ENCODE measurements around the gene TPRX1. TPM values are rescaled to one million over a fixed set of nuclear protein-coding genes. Genes with fewer than 3 reads are reported as not detected.

Gene TPRX1
- total RNA-seq, 1 donor from 2014 or later, result not detected

GRCh38 chr19:47762151-47762550 is 42.2 kb downstream of the TPRX1 start:
- Histone ChIP-seq H3K9ac (ENCODE audit: low read depth in 1 of 3, low read length in 3 of 3) (no peak overlapping the region), H3K9me3 (ENCODE audit: control insufficient read depth in 3 of 3, low read length in 3 of 3) (no peaks in the 10 kb centered on the region), H3K4me1 (ENCODE audit: control insufficient read depth in 3 of 3, insufficient read depth in 3 of 3, low read length in 3 of 3) (peaks cover 5 to 11% (median 9%) of the 10 kb centered on the region in 3 donors), H3K4me3 (ENCODE audit: low read length in 3 of 3) (no peak overlapping the region), H3K27me3 (ENCODE audit: control insufficient read depth in 3 of 3, insufficient read depth in 3 of 3, low read length in 3 of 3) (no peaks in the 10 kb centered on the region), H3K27ac (ENCODE audit: low read depth, low read length) (no peak overlapping the region), H3K36me3 (ENCODE audit: control insufficient read depth in 3 of 3, insufficient read depth in 3 of 3, low read length in 3 of 3) (peaks cover 13 to 23% (median 18%) of the 10 kb centered on the region in 3 donors)

- Histone ChIP-seq H3K4me1 (ENCODE audit: control insufficient read depth in 3 of 3, insufficient read depth in 3 of 3, low read length in 3 of 3) (peaks cover 5 to 9% (median 9%) of the 10 kb centered on the region in 3 donors), H3K27ac (ENCODE audit: low read depth, low read length) (no peak overlapping the region), H3K36me3 (ENCODE audit: control insufficient read depth in 3 of 3, insufficient read depth in 3 of 3, low read length in 3 of 3) (peaks cover 19 to 29% (median 24%) of the 10 kb centered on the region in 3 donors), H3K9ac (ENCODE audit: low read depth in 1 of 3, low read length in 3 of 3) (no peak overlapping the region), H3K9me3 (ENCODE audit: control insufficient read depth in 3 of 3, low read length in 3 of 3) (no peaks in the 10 kb centered on the region), H3K27me3 (ENCODE audit: control insufficient read depth in 3 of 3, insufficient read depth in 3 of 3, low read length in 3 of 3) (no peaks in the 10 kb centered on the region), H3K4me3 (ENCODE audit: low read length in 3 of 3) (no peak overlapping the region)
Observed at GRCh38 chr19:47761566-47761965, 42.8 kb downstream of the TPRX1 start.

- no peak overlapping the region for H3K27ac ChIP-seq (ENCODE audit: low read depth, low read length)
- no peak overlapping the region for H3K9ac ChIP-seq (ENCODE audit: low read depth in 1 of 3, low read length in 3 of 3)
- peaks cover 0 to 2% (median under 1%) of the 10 kb centered on the region in 3 donors for H3K4me1 ChIP-seq (ENCODE audit: control insufficient read depth in 3 of 3, insufficient read depth in 3 of 3, low read length in 3 of 3)
- peaks cover 28 to 38% (median 33%) of the 10 kb centered on the region in 3 donors for H3K36me3 ChIP-seq (ENCODE audit: control insufficient read depth in 3 of 3, insufficient read depth in 3 of 3, low read length in 3 of 3)
- H3K27me3 ChIP-seq (ENCODE audit: control insufficient read depth in 3 of 3, insufficient read depth in 3 of 3, low read length in 3 of 3), result no peaks in the 10 kb centered on the region
- no peak overlapping the region for H3K4me3 ChIP-seq (ENCODE audit: low read length in 3 of 3)
- no peaks in the 10 kb centered on the region for H3K9me3 ChIP-seq (ENCODE audit: control insufficient read depth in 3 of 3, low read length in 3 of 3)
Observed at GRCh38 chr19:47760632-47760999, 43.7 kb downstream of the TPRX1 start.

- Histone ChIP-seq H3K27me3 (ENCODE audit: control insufficient read depth in 3 of 3, insufficient read depth in 3 of 3, low read length in 3 of 3) (no peaks in the 10 kb centered on the region), H3K9me3 (ENCODE audit: control insufficient read depth in 3 of 3, low read length in 3 of 3) (no peaks in the 10 kb centered on the region), H3K4me1 (ENCODE audit: control insufficient read depth in 3 of 3, insufficient read depth in 3 of 3, low read length in 3 of 3) (peaks cover 0 to 2% (median 0%) of the 10 kb centered on the region in 3 donors), H3K36me3 (ENCODE audit: control insufficient read depth in 3 of 3, insufficient read depth in 3 of 3, low read length in 3 of 3) (peaks cover 42 to 52% (median 50%) of the 10 kb centered on the region in 3 donors), H3K9ac (ENCODE audit: low read depth in 1 of 3, low read length in 3 of 3) (no peak overlapping the region), H3K27ac (ENCODE audit: low read depth, low read length) (no peak overlapping the region), H3K4me3 (ENCODE audit: low read length in 3 of 3) (no peak overlapping the region)
Observed at GRCh38 chr19:47758443-47758804, 45.9 kb downstream of the TPRX1 start.

GRCh38 chr19:47757617-47758442 is 46.5 kb downstream of the TPRX1 start:
- Histone ChIP-seq H3K9ac (ENCODE audit: low read depth in 1 of 3, low read length in 3 of 3) (no peak overlapping the region), H3K4me3 (ENCODE audit: low read length in 3 of 3) (no peak overlapping the region), H3K4me1 (ENCODE audit: control insufficient read depth in 3 of 3, insufficient read depth in 3 of 3, low read length in 3 of 3) (peaks cover 0 to 2% (median 0%) of the 10 kb centered on the region in 3 donors), H3K36me3 (ENCODE audit: control insufficient read depth in 3 of 3, insufficient read depth in 3 of 3, low read length in 3 of 3) (peaks cover 48 to 58% (median 55%) of the 10 kb centered on the region in 3 donors), H3K27ac (ENCODE audit: low read depth, low read length) (no peak overlapping the region), H3K9me3 (ENCODE audit: control insufficient read depth in 3 of 3, low read length in 3 of 3) (no peaks in the 10 kb centered on the region), H3K27me3 (ENCODE audit: control insufficient read depth in 3 of 3, insufficient read depth in 3 of 3, low read length in 3 of 3) (no peaks in the 10 kb centered on the region)

- peaks cover 56 to 65% (median 62%) of the 10 kb centered on the region in 3 donors for H3K36me3 ChIP-seq (ENCODE audit: control insufficient read depth in 3 of 3, insufficient read depth in 3 of 3, low read length in 3 of 3)
- no peak overlapping the region for H3K27ac ChIP-seq (ENCODE audit: low read depth, low read length)
- H3K9me3 ChIP-seq (ENCODE audit: control insufficient read depth in 3 of 3, low read length in 3 of 3), result no peaks in the 10 kb centered on the region
- no peak overlapping the region for H3K9ac ChIP-seq (ENCODE audit: low read depth in 1 of 3, low read length in 3 of 3)
- no peak overlapping the region for H3K4me3 ChIP-seq (ENCODE audit: low read length in 3 of 3)
- H3K27me3 ChIP-seq (ENCODE audit: control insufficient read depth in 3 of 3, insufficient read depth in 3 of 3, low read length in 3 of 3), result no peaks in the 10 kb centered on the region
- no peaks in the 10 kb centered on the region for H3K4me1 ChIP-seq (ENCODE audit: control insufficient read depth in 3 of 3, insufficient read depth in 3 of 3, low read length in 3 of 3)
Observed at GRCh38 chr19:47756953-47757608, 47.3 kb downstream of the TPRX1 start.

- no peak overlapping the region for H3K9ac ChIP-seq (ENCODE audit: low read depth in 1 of 3, low read length in 3 of 3)
- H3K4me3 ChIP-seq (ENCODE audit: low read length in 3 of 3), result no peak overlapping the region
- no peaks in the 10 kb centered on the region for H3K27me3 ChIP-seq (ENCODE audit: control insufficient read depth in 3 of 3, insufficient read depth in 3 of 3, low read length in 3 of 3)
- H3K36me3 ChIP-seq (ENCODE audit: control insufficient read depth in 3 of 3, insufficient read depth in 3 of 3, low read length in 3 of 3), result peaks cover 58 to 70% (median 64%) of the 10 kb centered on the region in 3 donors
- H3K9me3 ChIP-seq (ENCODE audit: control insufficient read depth in 3 of 3, low read length in 3 of 3), result no peaks in the 10 kb centered on the region
- no peaks in the 10 kb centered on the region for H3K4me1 ChIP-seq (ENCODE audit: control insufficient read depth in 3 of 3, insufficient read depth in 3 of 3, low read length in 3 of 3)
- H3K27ac ChIP-seq (ENCODE audit: low read depth, low read length), result no peak overlapping the region
Observed at GRCh38 chr19:47756627-47756929, 47.8 kb downstream of the TPRX1 start.

GRCh38 chr19:47755762-47756626 is 48.4 kb downstream of the TPRX1 start:
- Histone ChIP-seq H3K27me3 (ENCODE audit: control insufficient read depth in 3 of 3, insufficient read depth in 3 of 3, low read length in 3 of 3) (no peaks in the 10 kb centered on the region), H3K9me3 (ENCODE audit: control insufficient read depth in 3 of 3, low read length in 3 of 3) (no peaks in the 10 kb centered on the region), H3K9ac (ENCODE audit: low read depth in 1 of 3, low read length in 3 of 3) (no peak overlapping the region), H3K36me3 (ENCODE audit: control insufficient read depth in 3 of 3, insufficient read depth in 3 of 3, low read length in 3 of 3) (peaks cover 64 to 76% (median 70%) of the 10 kb centered on the region in 3 donors), H3K27ac (ENCODE audit: low read depth, low read length) (no peak overlapping the region), H3K4me3 (ENCODE audit: low read length in 3 of 3) (no peak overlapping the region), H3K4me1 (ENCODE audit: control insufficient read depth in 3 of 3, insufficient read depth in 3 of 3, low read length in 3 of 3) (no peaks in the 10 kb centered on the region)

- H3K9ac ChIP-seq (ENCODE audit: low read depth in 1 of 3, low read length in 3 of 3), result no peak overlapping the region
Observed at GRCh38 chr19:47755065-47755761, 49.1 kb downstream of the TPRX1 start.

More at GRCh38 chr19:47755065-47755761, 49.1 kb downstream of the TPRX1 start:
- no peak overlapping the region for H3K4me3 ChIP-seq (ENCODE audit: low read length in 3 of 3)
- peaks cover 71 to 80% (median 78%) of the 10 kb centered on the region in 3 donors for H3K36me3 ChIP-seq (ENCODE audit: control insufficient read depth in 3 of 3, insufficient read depth in 3 of 3, low read length in 3 of 3)
- H3K9me3 ChIP-seq (ENCODE audit: control insufficient read depth in 3 of 3, low read length in 3 of 3), result no peaks in the 10 kb centered on the region
- H3K4me1 ChIP-seq (ENCODE audit: control insufficient read depth in 3 of 3, insufficient read depth in 3 of 3, low read length in 3 of 3), result no peaks in the 10 kb centered on the region
- H3K27ac ChIP-seq (ENCODE audit: low read depth, low read length), result no peak overlapping the region
- no peaks in the 10 kb centered on the region for H3K27me3 ChIP-seq (ENCODE audit: control insufficient read depth in 3 of 3, insufficient read depth in 3 of 3, low read length in 3 of 3)

Measured in skeletal muscle tissue (tissue), 4 donors.